ENCODE data around the gene HPX. TPM values are rescaled to one million over a fixed set of nuclear protein-coding genes. Genes with fewer than 3 reads are reported as not detected.
A peak's percentile ranks its signal among the peaks of the same experiment; 100 is the strongest.

HPX gene
- total RNA-seq, 1 experiment from 2014 or later, result 0.45 TPM

GRCh38 chr11:6390718-6391469 lies 49.9 kb downstream of the HPX start:
- TF ChIP-seq CTCF (IDR thresholded peaks at IDR 0.05; ENCODE audit: unreplicated experiment), result no peak
- H3K27me3 Mint-ChIP-seq (ENCODE audit: unreplicated experiment), result no peaks in the 10 kb centered on the region
- DNase-seq, result no peak
- no peaks in the 10 kb centered on the region for H3K9me3 Mint-ChIP-seq (ENCODE audit: low read depth, unreplicated experiment)
- CTCF ChIA-PET, result interaction anchor here (0.9 to 2.1 kb wide), 3 partner anchors 11 to 140 kb away, joined by 3 to 11 read pairs (median 6); no protein-coding TSS in a partner anchor
- H3K4me3 Mint-ChIP-seq (ENCODE audit: low read depth, unreplicated experiment), result peak overlapping the region; percentile 89
- TSS peak; percentile 33 for BruUV-seq (replicated peaks)
- H3K4me1 Mint-ChIP-seq (ENCODE audit: low read depth, unreplicated experiment), result peaks cover 27% of the 10 kb centered on the region
- intact Hi-C loops (cut with micrococcal nuclease; ENCODE audit: unreplicated experiment), result no loop called here
- H3K27ac Mint-ChIP-seq (ENCODE audit: unreplicated experiment), result no peak overlapping the region
- H3K36me3 Mint-ChIP-seq (ENCODE audit: insufficient read depth, unreplicated experiment), result peaks cover 22% of the 10 kb centered on the region

- H3K4me3 Mint-ChIP-seq (ENCODE audit: low read depth, unreplicated experiment), result peak within 1 kb of the TSS; percentile 89
- no TSS peak for BruUV-seq (replicated peaks)
- peak; percentile 89 for DNase-seq
- no peak for TF ChIP-seq CTCF (IDR thresholded peaks at IDR 0.05; ENCODE audit: unreplicated experiment)
- H3K27me3 Mint-ChIP-seq (ENCODE audit: unreplicated experiment), result no peaks in the 10 kb centered on the region
- peaks cover 22% of the 10 kb centered on the region for H3K36me3 Mint-ChIP-seq (ENCODE audit: insufficient read depth, unreplicated experiment)
- CTCF ChIA-PET, result interaction anchor here (0.6 to 2.1 kb wide), 6 partner anchors 11 to 1874 kb away, joined by 3 to 11 read pairs (median 4); no protein-coding TSS in a partner anchor
- peaks cover 27% of the 10 kb centered on the region for H3K4me1 Mint-ChIP-seq (ENCODE audit: low read depth, unreplicated experiment)
- no peaks in the 10 kb centered on the region for H3K9me3 Mint-ChIP-seq (ENCODE audit: low read depth, unreplicated experiment)
- peak within 1 kb of the TSS; percentile 84 for H3K27ac Mint-ChIP-seq (ENCODE audit: unreplicated experiment)
- intact Hi-C loops (cut with micrococcal nuclease; ENCODE audit: unreplicated experiment), result no loop called here
Observed at GRCh38 chr11:6389905-6390717, 50.7 kb downstream of the HPX start, which contains the start of gene SMPD1. Gene SMPD1, plus strand, starts transcription at chr11:6390474. Its CDS starts 125 bp downstream, at chr11:6390599.

GRCh38 chr11:6388748-6389147 lies 52.0 kb downstream of the HPX start:
- DNase-seq, result no peak
- Mint-ChIP-seq H3K27me3 (ENCODE audit: unreplicated experiment) (no peaks in the 10 kb centered on the region), H3K27ac (ENCODE audit: unreplicated experiment) (peak overlapping the region; percentile 84), H3K36me3 (ENCODE audit: insufficient read depth, unreplicated experiment) (peaks cover 22% of the 10 kb centered on the region), H3K4me1 (ENCODE audit: low read depth, unreplicated experiment) (peaks cover 27% of the 10 kb centered on the region), H3K4me3 (ENCODE audit: low read depth, unreplicated experiment) (peak overlapping the region; percentile 89), H3K9me3 (ENCODE audit: low read depth, unreplicated experiment) (no peaks in the 10 kb centered on the region)
- intact Hi-C loops (cut with micrococcal nuclease; ENCODE audit: unreplicated experiment), result no loop called here
- BruUV-seq (replicated peaks), result no TSS peak
- TF ChIP-seq CTCF (IDR thresholded peaks at IDR 0.05; ENCODE audit: unreplicated experiment), result no peak
- CTCF ChIA-PET, result interaction anchor here (2.4 kb wide), 1 partner anchor 9 kb away, joined by 12 read pairs; no protein-coding TSS in a partner anchor

- no TSS peak for BruUV-seq (replicated peaks)
- no peaks in the 10 kb centered on the region for H3K9me3 Mint-ChIP-seq (ENCODE audit: low read depth, unreplicated experiment)
- H3K4me1 Mint-ChIP-seq (ENCODE audit: low read depth, unreplicated experiment), result peaks cover 27% of the 10 kb centered on the region
- H3K4me3 Mint-ChIP-seq (ENCODE audit: low read depth, unreplicated experiment), result peak overlapping the region; percentile 34
- CTCF ChIA-PET, result interaction anchor here (1.2 to 2.4 kb wide), 3 partner anchors 9 to 55 kb away, joined by 6 to 12 read pairs (median 11); no protein-coding TSS in a partner anchor
- peaks cover 22% of the 10 kb centered on the region for H3K36me3 Mint-ChIP-seq (ENCODE audit: insufficient read depth, unreplicated experiment)
- peak overlapping the region; percentile 84 for H3K27ac Mint-ChIP-seq (ENCODE audit: unreplicated experiment)
- H3K27me3 Mint-ChIP-seq (ENCODE audit: unreplicated experiment), result no peaks in the 10 kb centered on the region
- no peak for TF ChIP-seq CTCF (IDR thresholded peaks at IDR 0.05; ENCODE audit: unreplicated experiment)
- DNase-seq, result peak; percentile 11
- intact Hi-C loops (cut with micrococcal nuclease; ENCODE audit: unreplicated experiment), result no loop called here
Observed at GRCh38 chr11:6387811-6388599, 52.8 kb downstream of the HPX start.
